ENCODE results near the gene CPPED1. TPM values are rescaled to one million over a fixed set of nuclear protein-coding genes. Genes with fewer than 3 reads are reported as not detected.

CPPED1 gene
- polyA plus RNA-seq, 3 donors = 100 to 292 (median 259) TPM

DNA sequence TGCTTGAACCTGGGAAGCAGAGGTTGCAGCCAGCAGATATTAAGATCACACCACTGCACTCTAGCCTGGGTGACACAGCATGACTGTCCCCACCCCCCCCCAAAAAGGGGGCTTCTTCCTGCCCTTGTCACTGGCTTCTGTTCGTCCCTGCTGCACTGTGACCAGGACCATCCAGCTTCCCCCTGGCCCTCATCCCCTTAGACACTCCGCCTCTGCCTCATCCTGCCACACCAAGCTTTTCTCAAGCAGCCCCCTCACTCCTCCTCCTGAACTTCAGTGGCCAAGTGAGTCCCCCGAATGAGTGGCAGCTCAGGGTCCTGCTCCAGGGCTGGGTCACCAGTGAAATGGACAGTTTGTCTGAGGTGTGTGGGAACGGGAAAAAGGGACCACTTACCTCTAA is 177.3 kb downstream of the CPPED1 start:
- H3K4me1 Mint-ChIP-seq = no peaks in the 10 kb centered on the region
- no peak for DNase-seq
- no peak overlapping the region for H3K4me3 Mint-ChIP-seq
- peaks cover 0 to 9% (median 6%) of the 10 kb centered on the region in 7 donors for H3K9me3 Mint-ChIP-seq
- Histone ChIP-seq H3K9ac (ENCODE audit: insufficient read depth, low read length, poor library complexity, severe bottlenecking) (no peak overlapping the region), H2AFZ (ENCODE audit: insufficient read depth, low read depth, low read length, poor library complexity, severe bottlenecking) (no peak overlapping the region), H3K27ac (ENCODE audit: low read depth in 1 of 2, low read length in 2 of 2) (no peak overlapping the region), H3K4me2 (replicated peaks; ENCODE audit: extremely low read depth, low read length, poor library complexity, severe bottlenecking) (no peak overlapping the region), H3K79me2 (ENCODE audit: insufficient read depth, low read length) (no peaks in the 10 kb centered on the region), H3K9me3 (replicated peaks in 1 of 2; ENCODE audit: control insufficient read depth in 1 of 2, insufficient read depth in 1 of 2, low read length in 2 of 2) (no peaks in the 10 kb centered on the region), H3K27me3 (ENCODE audit: control insufficient read depth in 2 of 2, insufficient read depth in 2 of 2, low read length in 2 of 2) (no peaks in the 10 kb centered on the region), H3K4me3 (replicated peaks in 1 of 3; ENCODE audit: low read depth in 2 of 3, low read length in 3 of 3) (no peak overlapping the region), H3K36me3 (replicated peaks in 1 of 2; ENCODE audit: control insufficient read depth in 1 of 2, insufficient read depth in 2 of 2, low read length in 2 of 2) (no peaks in the 10 kb centered on the region), H4K20me1 (ENCODE audit: insufficient read depth, low read length) (no peaks in the 10 kb centered on the region), H3K4me1 (ENCODE audit: control insufficient read depth in 1 of 2, insufficient read depth in 2 of 2, low read length in 2 of 2) (no peaks in the 10 kb centered on the region)
- WGBS (ENCODE audit: insufficient coverage) = no CpG with 5 or more reads among the region's 4 CpGs
- peaks cover 0 to 8% (median 4%) of the 10 kb centered on the region in 3 donors for H3K27me3 Mint-ChIP-seq (ENCODE audit: low read depth in 3 of 3)
- H3K36me3 Mint-ChIP-seq = peaks cover 0 to 31% of the 10 kb centered on the region in 2 donors
- intact Hi-C loops (cut with micrococcal nuclease) = no loop called here
- no peak overlapping the region for H3K27ac Mint-ChIP-seq
- TF ChIP-seq, protein P1, sequence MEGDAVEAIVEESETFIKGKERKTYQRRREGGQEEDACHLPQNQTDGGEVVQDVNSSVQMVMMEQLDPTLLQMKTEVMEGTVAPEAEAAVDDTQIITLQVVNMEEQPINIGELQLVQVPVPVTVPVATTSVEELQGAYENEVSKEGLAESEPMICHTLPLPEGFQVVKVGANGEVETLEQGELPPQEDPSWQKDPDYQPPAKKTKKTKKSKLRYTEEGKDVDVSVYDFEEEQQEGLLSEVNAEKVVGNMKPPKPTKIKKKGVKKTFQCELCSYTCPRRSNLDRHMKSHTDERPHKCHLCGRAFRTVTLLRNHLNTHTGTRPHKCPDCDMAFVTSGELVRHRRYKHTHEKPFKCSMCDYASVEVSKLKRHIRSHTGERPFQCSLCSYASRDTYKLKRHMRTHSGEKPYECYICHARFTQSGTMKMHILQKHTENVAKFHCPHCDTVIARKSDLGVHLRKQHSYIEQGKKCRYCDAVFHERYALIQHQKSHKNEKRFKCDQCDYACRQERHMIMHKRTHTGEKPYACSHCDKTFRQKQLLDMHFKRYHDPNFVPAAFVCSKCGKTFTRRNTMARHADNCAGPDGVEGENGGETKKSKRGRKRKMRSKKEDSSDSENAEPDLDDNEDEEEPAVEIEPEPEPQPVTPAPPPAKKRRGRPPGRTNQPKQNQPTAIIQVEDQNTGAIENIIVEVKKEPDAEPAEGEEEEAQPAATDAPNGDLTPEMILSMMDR (IDR thresholded peaks at IDR 0.05) = no peak

DNA sequence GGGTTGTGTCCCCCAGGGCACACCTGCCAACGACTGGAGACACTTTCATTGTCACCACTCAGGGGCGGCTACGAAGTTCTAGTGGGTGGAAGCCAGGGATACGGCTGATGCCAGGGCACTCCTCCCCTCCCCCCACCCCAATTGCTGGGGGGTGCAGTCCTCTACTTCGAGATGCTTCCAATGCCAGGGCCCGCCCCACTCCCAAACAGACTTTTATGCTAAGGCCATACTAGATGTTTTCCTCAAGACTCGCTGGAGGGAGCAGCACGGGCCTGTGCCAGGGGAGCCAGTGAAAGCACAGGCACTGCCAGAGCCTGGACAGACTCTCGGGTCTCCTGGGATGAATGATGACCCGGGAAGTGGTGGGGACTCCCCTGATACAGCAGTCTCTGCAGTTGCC is 178.0 kb downstream of the CPPED1 start:
- Mint-ChIP-seq H3K4me3 (no peak overlapping the region), H3K27me3 (ENCODE audit: low read depth in 3 of 3) (peaks cover 0 to 8% (median 4%) of the 10 kb centered on the region in 3 donors), H3K9me3 (peaks cover 0 to 9% (median 6%) of the 10 kb centered on the region in 7 donors), H3K36me3 (peaks cover 0 to 30% of the 10 kb centered on the region in 2 donors), H3K4me1 (no peaks in the 10 kb centered on the region), H3K27ac (no peak overlapping the region)
- H3K4me2 ChIP-seq (replicated peaks; ENCODE audit: extremely low read depth, low read length, poor library complexity, severe bottlenecking) = no peak overlapping the region
- H3K79me2 ChIP-seq (ENCODE audit: insufficient read depth, low read length) = no peaks in the 10 kb centered on the region
- 84% methylated on average over 5 of the region's 10 CpGs for WGBS (ENCODE audit: insufficient coverage)
- H3K4me1 ChIP-seq (ENCODE audit: control insufficient read depth in 1 of 2, insufficient read depth in 2 of 2, low read length in 2 of 2) = no peaks in the 10 kb centered on the region
- no peak for DNase-seq
- no peak overlapping the region for H2AFZ ChIP-seq (ENCODE audit: insufficient read depth, low read depth, low read length, poor library complexity, severe bottlenecking)
- no peaks in the 10 kb centered on the region for H4K20me1 ChIP-seq (ENCODE audit: insufficient read depth, low read length)
- H3K36me3 ChIP-seq (replicated peaks in 1 of 2; ENCODE audit: control insufficient read depth in 1 of 2, insufficient read depth in 2 of 2, low read length in 2 of 2) = no peaks in the 10 kb centered on the region
- no peak overlapping the region for H3K27ac ChIP-seq (ENCODE audit: low read depth in 1 of 2, low read length in 2 of 2)
- H3K4me3 ChIP-seq (replicated peaks in 1 of 3; ENCODE audit: low read depth in 2 of 3, low read length in 3 of 3) = no peak overlapping the region
- H3K9me3 ChIP-seq (replicated peaks in 1 of 2; ENCODE audit: control insufficient read depth in 1 of 2, insufficient read depth in 1 of 2, low read length in 2 of 2) = no peaks in the 10 kb centered on the region
- TF ChIP-seq, protein P1 (IDR thresholded peaks at IDR 0.05) = no peak
- intact Hi-C loops (cut with micrococcal nuclease) = no loop called here
- no peak overlapping the region for H3K9ac ChIP-seq (ENCODE audit: insufficient read depth, low read length, poor library complexity, severe bottlenecking)
- H3K27me3 ChIP-seq (ENCODE audit: control insufficient read depth in 2 of 2, insufficient read depth in 2 of 2, low read length in 2 of 2) = no peaks in the 10 kb centered on the region
